ENCODE data around the gene CPNE9.

DNA sequence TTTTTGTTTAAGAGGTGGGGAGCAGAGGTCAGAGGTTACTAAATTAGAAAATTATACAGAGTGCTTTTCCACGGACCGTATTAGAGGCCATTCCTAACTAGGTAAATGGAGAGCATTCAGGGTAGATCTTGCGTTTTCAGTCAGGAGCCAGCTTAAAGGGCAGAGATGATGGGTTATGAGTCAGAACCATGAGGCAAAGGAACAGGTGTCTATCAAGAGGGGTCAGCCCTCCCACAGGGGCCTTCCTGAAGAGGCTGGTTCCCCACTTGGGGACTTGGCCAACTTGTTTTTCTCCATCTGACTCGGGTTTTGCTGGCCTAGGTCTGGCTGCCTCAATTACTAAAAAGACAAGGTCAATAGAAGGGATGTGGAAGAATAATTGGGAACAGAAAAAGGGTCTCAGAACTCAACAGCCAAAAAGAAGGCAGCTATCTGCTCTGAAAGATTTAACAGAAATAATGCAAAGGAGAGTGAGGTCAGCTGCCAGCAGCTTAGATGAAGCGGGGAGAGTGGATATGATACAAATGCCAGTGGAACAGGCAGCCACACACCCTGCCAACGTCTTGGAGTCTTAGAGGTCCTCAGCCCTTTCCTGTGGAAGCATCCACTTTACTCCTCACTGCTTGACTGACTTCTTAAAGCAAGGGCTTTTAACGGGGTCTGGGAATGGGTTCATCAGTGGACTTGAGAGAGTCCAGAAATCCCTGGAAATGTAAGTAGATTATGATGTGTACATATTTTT lies 36.8 kb upstream of the CPNE9 start:
- TF ChIP-seq, protein P1, sequence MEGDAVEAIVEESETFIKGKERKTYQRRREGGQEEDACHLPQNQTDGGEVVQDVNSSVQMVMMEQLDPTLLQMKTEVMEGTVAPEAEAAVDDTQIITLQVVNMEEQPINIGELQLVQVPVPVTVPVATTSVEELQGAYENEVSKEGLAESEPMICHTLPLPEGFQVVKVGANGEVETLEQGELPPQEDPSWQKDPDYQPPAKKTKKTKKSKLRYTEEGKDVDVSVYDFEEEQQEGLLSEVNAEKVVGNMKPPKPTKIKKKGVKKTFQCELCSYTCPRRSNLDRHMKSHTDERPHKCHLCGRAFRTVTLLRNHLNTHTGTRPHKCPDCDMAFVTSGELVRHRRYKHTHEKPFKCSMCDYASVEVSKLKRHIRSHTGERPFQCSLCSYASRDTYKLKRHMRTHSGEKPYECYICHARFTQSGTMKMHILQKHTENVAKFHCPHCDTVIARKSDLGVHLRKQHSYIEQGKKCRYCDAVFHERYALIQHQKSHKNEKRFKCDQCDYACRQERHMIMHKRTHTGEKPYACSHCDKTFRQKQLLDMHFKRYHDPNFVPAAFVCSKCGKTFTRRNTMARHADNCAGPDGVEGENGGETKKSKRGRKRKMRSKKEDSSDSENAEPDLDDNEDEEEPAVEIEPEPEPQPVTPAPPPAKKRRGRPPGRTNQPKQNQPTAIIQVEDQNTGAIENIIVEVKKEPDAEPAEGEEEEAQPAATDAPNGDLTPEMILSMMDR (IDR thresholded peaks at IDR 0.05): no peak
- no peak for TF ChIP-seq POLR2AphosphoS5 (IDR thresholded peaks at IDR 0.05)
- TF ChIP-seq POLR2A (IDR thresholded peaks at IDR 0.05): no peak
